Neural cell (in vitro differentiated cells): ENCODE data around the gene FAM240A. TPM values are rescaled to one million over a fixed set of nuclear protein-coding genes. Genes with fewer than 3 reads are reported as not detected.

Experiments used
- H2AFZ ChIP-seq: fragments of 200-600, 300-800 bp; sonication (generic), shearing (Covaris generic); 2 replicates; pipeline ENCODE4 v1.6.0; 2014; ENCODE audit warnings: low read depth, mild to moderate bottlenecking, antibody characterized with exemption, low read length, moderate library complexity
- H3F3A ChIP-seq: fragments of 200-600 bp; shearing (Covaris generic); 2 replicates; pipeline ENCODE4 v1.6.1; 2016; ENCODE audit warnings: mild to moderate bottlenecking, moderate library complexity, mixed read lengths, antibody characterized with exemption, low read length; ENCODE audit not compliant: insufficient read depth, poor library complexity, severe bottlenecking
- H3K27ac ChIP-seq: fragments of 200-600, 300-800 bp; sonication (generic), shearing (Covaris generic); 2 replicates; pipeline ENCODE4 v1.5.1; 2014; ENCODE audit warnings: mild to moderate bottlenecking, low read length, moderate library complexity
- H3K27me3 ChIP-seq: fragments of 300-800, 200-600 bp; sonication (generic), shearing (Covaris generic); 2 replicates; pipeline ENCODE4 v1.6.0; 2014; ENCODE audit warnings: mild to moderate bottlenecking, low read depth, low read length, moderate library complexity; ENCODE audit not compliant: insufficient read depth
- H3K36me3 ChIP-seq: fragments of 300-800, 200-600 bp; sonication (generic), shearing (Covaris generic); 2 replicates; pipeline ENCODE4 v1.5.1; 2014; ENCODE audit warnings: mild to moderate bottlenecking, antibody characterized with exemption, low read length, moderate library complexity; ENCODE audit not compliant: insufficient read depth
- H3K4me2 ChIP-seq: fragments of 300-800, 200-600 bp; sonication (generic), shearing (Covaris generic); 2 replicates; pipeline ENCODE4 v1.6.0; 2014; ENCODE audit warnings: mild to moderate bottlenecking, low read length
- H3K4me3 ChIP-seq: fragments of 300-800, 200-600 bp; sonication (generic), shearing (Covaris generic); 2 replicates; pipeline ENCODE4 v1.5.1; 2014; ENCODE audit warnings: mild to moderate bottlenecking, low read length, moderate library complexity
- H3K79me2 ChIP-seq: fragments of 200-600 bp; shearing (Covaris generic); replicated peaks from 2 replicates; pipeline ENCODE4 v1.6.0; 2014; ENCODE audit warnings: mild to moderate bottlenecking, low read length, moderate library complexity; ENCODE audit not compliant: insufficient read depth
- H3K9ac ChIP-seq: fragments of 300-800, 200-600 bp; sonication (generic), shearing (Covaris generic); 2 replicates; pipeline ENCODE4 v1.6.1; 2016; ENCODE audit warnings: mild to moderate bottlenecking, low read length, mixed read lengths
- H3K9me2 ChIP-seq: fragments of 200-600 bp; shearing (Covaris generic); 2 replicates; pipeline ENCODE4 v1.6.1; 2016; ENCODE audit warnings: mild to moderate bottlenecking, low read length, mixed read lengths; ENCODE audit not compliant: insufficient read depth
- H3K9me3 ChIP-seq: fragments of 200-600, 300-800 bp; sonication (generic), shearing (Covaris generic); 2 replicates; pipeline ENCODE4 v1.6.1; 2016; ENCODE audit warnings: mild to moderate bottlenecking, mixed run types, low read length, moderate library complexity, mixed read lengths
- H4K20me1 ChIP-seq: fragments of 200-600 bp; shearing (Covaris generic); 2 replicates; pipeline ENCODE4 v1.6.1; 2016; ENCODE audit warnings: mild to moderate bottlenecking, mixed run types; ENCODE audit not compliant: insufficient read depth
- EP300 ChIP-seq: fragments of 450-650 bp; conservative IDR thresholded peaks from 2 replicates; pipeline ENCODE4 v1.6.1; 2014; ENCODE audit warnings: antibody characterized with exemption, mild to moderate bottlenecking, moderate library complexity; ENCODE audit not compliant: poor library complexity, severe bottlenecking
- EZH2 ChIP-seq: fragments of 200-600, 300-800 bp; shearing (Covaris generic), sonication (generic); IDR thresholded peaks from 2 replicates; pipeline ENCODE4 v1.6.1; 2014; ENCODE audit warnings: antibody characterized with exemption, low read length, borderline replicate concordance, mild to moderate bottlenecking; ENCODE audit not compliant: insufficient read depth, poor library complexity, severe bottlenecking
- MXI1 ChIP-seq: fragments of 450-650 bp; conservative IDR thresholded peaks from 2 replicates; pipeline ENCODE4 v1.6.1; 2014; ENCODE audit warnings: antibody characterized with exemption, mild to moderate bottlenecking; ENCODE audit not compliant: poor library complexity, severe bottlenecking
- POLR2AphosphoS5 ChIP-seq: IDR thresholded peaks from 2 replicates; pipeline ENCODE4 v1.6.1; 2012
- RAD21 ChIP-seq: fragments of 450-650 bp; conservative IDR thresholded peaks from 2 replicates; pipeline ENCODE4 v1.6.1; 2014; ENCODE audit warnings: antibody characterized with exemption, mild to moderate bottlenecking, moderate library complexity
- REST ChIP-seq: IDR thresholded peaks from 2 replicates; pipeline ENCODE4 v1.6.1; 2012; ENCODE audit warnings: borderline replicate concordance
- SMC3 ChIP-seq: fragments of 450-650 bp; conservative IDR thresholded peaks from 2 replicates; pipeline ENCODE4 v1.6.1; 2014; ENCODE audit warnings: antibody characterized with exemption, mild to moderate bottlenecking, moderate library complexity; ENCODE audit not compliant: poor library complexity
- TAF1 ChIP-seq: IDR thresholded peaks from 2 replicates; pipeline ENCODE4 v1.6.1; 2012; ENCODE audit warnings: low read depth
- polyA plus RNA-seq: library from polyadenylated mRNA; depleted of rRNA; stranded (reverse); fragments of >200 nt; gene quantifications from 2 replicates; pipeline ENCODE4 v1.2.3, GENCODE V29; 2014
- TF ChIP-seq, protein P1 (sequence below): fragments of 450-650 bp; IDR thresholded peaks from 2 replicates; pipeline ENCODE4 v1.5.1; 2014; ENCODE audit warnings: antibody characterized with exemption, mild to moderate bottlenecking, moderate library complexity; ENCODE audit not compliant: poor library complexity, severe bottlenecking

The FAM240A gene
- polyA plus RNA-seq, 1 donor from 2014 or later = not detected

DNA sequence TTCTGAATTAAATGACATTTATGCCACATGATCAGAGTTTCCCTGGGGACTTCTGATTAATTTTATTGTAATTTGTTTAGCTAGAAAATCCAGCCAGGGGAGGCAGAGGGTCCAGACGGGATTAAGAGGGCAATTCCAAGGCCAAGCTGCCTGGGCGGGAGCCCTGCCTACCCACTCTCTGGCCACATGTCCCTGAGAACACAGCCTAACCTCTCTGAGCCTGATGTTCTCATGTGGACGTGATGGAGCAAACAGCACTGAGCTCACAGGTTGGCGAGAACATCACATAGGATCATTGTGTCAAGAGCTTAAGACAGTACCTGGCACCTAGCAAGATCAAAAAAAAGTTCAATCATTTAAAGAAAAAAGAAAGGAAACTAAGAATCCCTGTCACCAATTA is 47.2 kb upstream of the FAM240A start:
- Histone ChIP-seq H3K4me2 (no peak overlapping the region), H3K27ac (no peak overlapping the region), H3K79me2 (no peaks in the 10 kb centered on the region), H3K36me3 (no peaks in the 10 kb centered on the region), H3K9me3 (no peaks in the 10 kb centered on the region), H3K9me2 (no peaks in the 10 kb centered on the region), H3K4me3 (no peak overlapping the region), H3F3A (no peaks in the 10 kb centered on the region), H2AFZ (no peak overlapping the region), H3K27me3 (peaks cover 15% of the 10 kb centered on the region), H4K20me1 (no peaks in the 10 kb centered on the region), H3K9ac (no peak overlapping the region)
- no peak for TF ChIP-seq SMC3
- TF ChIP-seq EZH2 = no peak
- TF ChIP-seq, protein P1, sequence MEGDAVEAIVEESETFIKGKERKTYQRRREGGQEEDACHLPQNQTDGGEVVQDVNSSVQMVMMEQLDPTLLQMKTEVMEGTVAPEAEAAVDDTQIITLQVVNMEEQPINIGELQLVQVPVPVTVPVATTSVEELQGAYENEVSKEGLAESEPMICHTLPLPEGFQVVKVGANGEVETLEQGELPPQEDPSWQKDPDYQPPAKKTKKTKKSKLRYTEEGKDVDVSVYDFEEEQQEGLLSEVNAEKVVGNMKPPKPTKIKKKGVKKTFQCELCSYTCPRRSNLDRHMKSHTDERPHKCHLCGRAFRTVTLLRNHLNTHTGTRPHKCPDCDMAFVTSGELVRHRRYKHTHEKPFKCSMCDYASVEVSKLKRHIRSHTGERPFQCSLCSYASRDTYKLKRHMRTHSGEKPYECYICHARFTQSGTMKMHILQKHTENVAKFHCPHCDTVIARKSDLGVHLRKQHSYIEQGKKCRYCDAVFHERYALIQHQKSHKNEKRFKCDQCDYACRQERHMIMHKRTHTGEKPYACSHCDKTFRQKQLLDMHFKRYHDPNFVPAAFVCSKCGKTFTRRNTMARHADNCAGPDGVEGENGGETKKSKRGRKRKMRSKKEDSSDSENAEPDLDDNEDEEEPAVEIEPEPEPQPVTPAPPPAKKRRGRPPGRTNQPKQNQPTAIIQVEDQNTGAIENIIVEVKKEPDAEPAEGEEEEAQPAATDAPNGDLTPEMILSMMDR = no peak
- no peak for TF ChIP-seq EP300
- no peak for TF ChIP-seq POLR2AphosphoS5
- no peak for TF ChIP-seq MXI1
- TF ChIP-seq RAD21 = no peak
- TF ChIP-seq REST = no peak
- TF ChIP-seq TAF1 = no peak

- no peak overlapping the region for H3K27ac ChIP-seq
- H3K36me3 ChIP-seq = no peaks in the 10 kb centered on the region
- H3K4me3 ChIP-seq = peak overlapping the region; percentile 57
- peaks cover 15% of the 10 kb centered on the region for H3K27me3 ChIP-seq
- H3K9me2 ChIP-seq = no peaks in the 10 kb centered on the region
- no peaks in the 10 kb centered on the region for H3F3A ChIP-seq
- no peaks in the 10 kb centered on the region for H3K9me3 ChIP-seq
- no peak overlapping the region for H2AFZ ChIP-seq
- H3K4me2 ChIP-seq = no peak overlapping the region
- H3K79me2 ChIP-seq = no peaks in the 10 kb centered on the region
- no peak for TF ChIP-seq MXI1
- TF ChIP-seq REST = no peak
- TF ChIP-seq, protein P1 = no peak
- no peak for TF ChIP-seq RAD21
- TF ChIP-seq SMC3 = no peak
- TF ChIP-seq POLR2AphosphoS5 = no peak
- TF ChIP-seq EP300 = no peak
- TF ChIP-seq EZH2 = no peak
- TF ChIP-seq TAF1 = no peak
- H3K9ac ChIP-seq = no peak overlapping the region
- H4K20me1 ChIP-seq = no peaks in the 10 kb centered on the region
Measured at GRCh38 chr3:46565607-46566039, 46.7 kb upstream of the FAM240A start.
